NCI-H2171 (cell line): Measurements from ENCODE around the gene FHIT.

Source experiments
- DNase-seq: peaks from one replicate; lab custom pipeline; 2025; lab: John Stamatoyannopoulos, UW

Gene FHIT

DNA sequence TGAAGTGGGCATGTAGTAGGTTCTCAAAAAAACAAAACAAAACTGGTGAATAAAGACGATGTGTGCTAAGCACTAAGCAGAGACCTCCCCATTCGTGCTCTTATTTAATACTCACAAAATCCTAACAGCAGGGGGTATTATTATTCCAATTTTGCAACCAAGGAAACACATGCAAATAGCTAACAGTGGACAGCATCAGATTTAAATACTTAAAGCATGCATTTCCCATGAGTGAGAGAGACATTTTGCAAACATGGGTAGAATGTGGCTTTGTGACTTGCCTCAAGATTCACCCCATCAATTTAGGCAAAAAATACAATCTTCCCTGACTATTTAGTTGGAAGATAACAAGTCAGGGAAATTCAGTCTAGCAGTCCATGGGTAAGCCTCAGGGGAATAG lies 1255.2 kb downstream of the FHIT start:
- no peak for DNase-seq

- DNase-seq: no peak
Measured at GRCh38 chr3:59995563-59995962, 1255.7 kb downstream of the FHIT start.

DNA sequence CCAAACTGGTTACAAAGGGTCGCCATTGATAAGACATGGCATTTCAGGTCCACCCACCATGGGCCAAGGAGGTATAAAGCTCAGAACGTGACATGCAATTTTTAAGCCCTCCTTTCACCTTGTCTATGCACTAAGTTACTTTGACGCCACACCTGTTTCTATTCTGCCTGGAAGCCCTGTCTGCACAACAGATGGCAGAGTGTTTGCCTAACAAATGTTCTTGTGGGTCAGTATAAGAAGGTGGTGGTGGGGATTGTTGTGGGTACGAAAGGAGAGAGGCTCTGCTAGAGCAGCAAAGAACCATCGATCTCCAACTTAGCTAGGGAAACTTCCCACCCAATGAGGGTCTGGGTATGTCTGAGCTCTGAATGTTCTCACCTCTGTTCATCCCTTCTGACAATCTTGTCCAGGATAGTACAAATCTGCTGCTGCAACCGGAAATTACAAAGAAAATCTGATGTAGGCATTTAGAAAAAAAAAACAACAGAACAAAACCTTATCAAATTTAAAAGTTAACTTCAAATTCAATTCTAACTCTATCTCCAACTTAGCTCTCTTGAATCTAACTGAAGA lies 1256.4 kb downstream of the FHIT start:
- no peak for DNase-seq

DNA sequence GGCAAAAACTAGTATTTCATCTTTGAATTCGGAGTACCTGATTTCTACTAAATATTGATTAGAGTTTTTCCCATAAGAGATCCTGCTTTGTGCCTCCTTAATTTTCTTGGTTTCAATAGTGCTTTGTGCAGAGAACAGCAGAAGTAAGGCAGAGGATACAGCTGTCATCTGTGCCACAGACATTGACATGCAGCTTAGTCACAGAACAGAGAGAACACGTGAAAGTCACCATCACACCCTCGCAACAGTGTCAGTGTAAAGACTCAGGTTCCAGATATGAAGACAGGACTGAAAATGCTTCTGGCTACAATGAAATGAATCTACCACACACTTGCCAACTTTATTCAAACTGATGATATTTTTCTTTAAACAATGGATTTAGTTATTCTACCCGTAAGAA lies 1258.7 kb downstream of the FHIT start:
- DNase-seq: no peak

GRCh38 chr3:59990915-59991314 lies 1260.3 kb downstream of the FHIT start:
- no peak for DNase-seq

GRCh38 chr3:59982510-59982909 lies 1268.7 kb downstream of the FHIT start:
- DNase-seq: no peak

DNA sequence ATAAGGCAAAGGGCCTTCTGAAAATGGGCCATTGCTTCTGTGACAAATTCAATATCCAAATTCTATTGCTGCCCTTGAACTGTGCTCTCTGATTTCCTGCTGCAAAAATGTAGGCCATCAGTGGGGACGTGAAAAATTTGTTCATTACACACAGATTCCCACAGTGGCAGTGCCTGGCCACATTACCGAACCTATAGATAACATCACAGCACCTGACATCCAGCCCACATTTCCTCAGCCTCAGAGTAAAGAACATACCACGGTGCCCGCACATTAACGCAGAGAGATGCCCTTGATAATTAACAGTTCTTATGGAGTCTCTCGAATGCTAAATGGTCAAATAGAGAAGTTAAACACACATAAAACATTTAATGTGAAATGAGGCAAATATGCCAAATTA lies 1269.9 kb downstream of the FHIT start:
- no peak for DNase-seq

DNA sequence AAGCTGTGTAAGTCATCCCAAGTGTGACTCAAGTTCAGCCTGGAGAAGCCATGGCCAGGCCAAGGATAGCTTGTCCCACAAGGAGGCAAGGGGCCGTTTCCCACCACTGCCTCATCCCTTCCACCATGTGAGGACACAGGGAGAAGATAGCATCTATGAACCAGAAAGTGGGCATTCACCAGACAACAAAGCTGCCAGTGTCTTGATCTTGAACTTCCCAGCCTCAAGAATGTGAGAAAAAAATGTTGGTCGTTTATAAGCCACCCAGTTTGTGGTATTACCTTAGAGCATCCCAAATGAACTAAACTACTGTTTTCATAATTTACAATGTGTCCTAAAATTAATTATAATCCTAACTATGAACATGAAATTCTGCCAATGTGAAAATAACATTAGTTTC lies 1270.7 kb downstream of the FHIT start:
- no peak for DNase-seq

- no peak for DNase-seq
Measured at GRCh38 chr3:59979542-59979941, 1271.7 kb downstream of the FHIT start.

DNA sequence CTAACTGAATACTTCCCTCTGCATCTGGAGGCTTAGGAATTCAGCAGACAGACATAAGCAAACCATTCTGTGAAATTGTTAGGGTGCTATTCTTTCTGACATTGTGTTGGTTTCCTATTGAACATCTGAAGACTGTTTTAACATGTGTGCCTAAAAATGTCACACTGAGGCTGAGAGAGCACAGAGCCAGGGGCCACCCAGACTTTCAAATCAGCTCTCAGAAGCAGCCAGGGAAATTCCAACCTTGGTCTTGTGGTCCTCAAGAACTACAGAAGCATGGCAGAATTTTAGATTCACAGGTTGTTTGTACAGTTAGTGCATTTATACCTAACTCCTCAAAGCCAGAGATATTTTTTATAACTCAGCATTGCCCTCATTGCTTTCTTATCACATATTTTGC lies 1272.3 kb downstream of the FHIT start:
- no peak for DNase-seq

DNA sequence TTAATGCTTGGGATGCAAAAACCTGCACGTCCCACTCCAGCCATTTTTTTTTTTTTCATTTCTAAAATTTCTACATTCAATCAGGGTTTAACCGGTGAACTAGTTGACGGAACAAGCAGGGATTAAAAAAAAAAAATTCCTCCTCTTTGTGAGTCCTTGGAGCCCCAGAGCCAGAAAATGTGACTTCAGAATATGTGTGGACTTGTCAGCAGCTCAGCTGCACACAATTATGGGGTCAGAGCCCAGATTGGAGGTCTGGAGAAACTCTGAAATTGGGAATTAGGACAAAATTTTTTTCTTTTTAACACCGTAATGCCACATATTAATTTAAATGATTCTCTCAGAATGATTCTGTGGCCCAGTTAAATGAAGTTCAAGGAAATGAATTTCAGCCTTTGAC lies 1280.5 kb downstream of the FHIT start:
- no peak for DNase-seq

DNA sequence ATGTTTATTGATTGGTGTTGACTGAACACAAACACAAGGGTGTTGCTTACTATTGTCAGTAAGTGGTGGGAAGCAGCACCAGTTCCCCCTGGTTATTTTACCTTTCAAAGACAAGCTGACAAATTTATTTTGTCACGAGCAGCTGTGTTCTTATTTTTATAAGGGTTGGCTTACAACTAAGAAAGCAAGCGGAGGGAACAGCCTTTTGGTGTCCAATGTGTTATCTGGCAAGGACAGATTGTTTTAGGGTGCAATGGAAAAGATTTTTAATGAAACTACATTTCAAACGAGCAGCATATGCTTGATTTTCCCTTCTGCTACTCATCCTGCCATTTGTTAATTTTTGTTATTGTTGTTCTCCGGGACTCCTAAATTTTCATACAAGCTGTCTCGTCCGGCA lies 1280.9 kb downstream of the FHIT start:
- peak; percentile 48 for DNase-seq

DNA sequence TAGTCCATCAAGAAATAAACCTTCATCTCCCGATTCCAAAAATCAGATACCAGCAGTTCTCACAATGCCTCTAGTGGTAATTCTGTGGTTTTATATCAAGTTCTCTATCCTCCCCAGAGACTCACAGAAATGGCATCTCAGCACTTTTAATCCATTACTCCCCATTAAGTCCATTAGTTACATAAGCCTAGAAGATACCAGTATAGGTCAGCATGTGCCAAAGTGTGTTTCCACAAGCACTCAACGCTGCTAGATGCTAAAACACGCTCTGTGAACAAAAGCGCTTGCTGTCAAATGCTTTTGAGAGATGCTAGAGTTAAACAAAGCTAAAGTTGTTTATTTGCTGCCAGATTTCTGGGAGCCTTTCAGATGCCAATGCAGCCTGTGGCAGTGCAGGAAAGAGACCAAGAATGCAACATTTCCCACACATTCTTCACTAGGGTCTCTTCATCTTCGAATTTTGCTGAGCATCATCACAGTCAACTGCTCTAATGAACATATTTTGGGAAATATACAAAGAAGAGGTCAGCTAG lies 1282.7 kb downstream of the FHIT start:
- no peak for DNase-seq

DNA sequence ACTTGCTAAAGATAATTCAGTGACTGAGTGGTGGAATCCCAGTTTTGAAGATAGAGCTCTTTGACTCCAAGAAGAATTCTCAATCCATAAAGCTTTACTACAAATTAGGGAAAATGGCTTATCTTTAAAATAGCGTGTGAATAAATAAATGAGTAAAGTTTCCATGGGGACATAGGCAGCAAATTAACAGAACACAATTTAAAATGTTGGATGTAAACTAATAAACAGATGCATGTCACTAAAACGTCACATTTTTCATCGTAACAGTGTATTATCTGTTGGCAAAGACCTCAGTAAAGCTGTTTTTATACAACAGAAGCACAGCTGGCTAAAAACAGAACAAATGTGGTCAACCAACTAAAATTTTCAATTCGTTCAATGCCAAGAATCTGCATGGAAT lies 1287.6 kb downstream of the FHIT start:
- no peak for DNase-seq

DNA sequence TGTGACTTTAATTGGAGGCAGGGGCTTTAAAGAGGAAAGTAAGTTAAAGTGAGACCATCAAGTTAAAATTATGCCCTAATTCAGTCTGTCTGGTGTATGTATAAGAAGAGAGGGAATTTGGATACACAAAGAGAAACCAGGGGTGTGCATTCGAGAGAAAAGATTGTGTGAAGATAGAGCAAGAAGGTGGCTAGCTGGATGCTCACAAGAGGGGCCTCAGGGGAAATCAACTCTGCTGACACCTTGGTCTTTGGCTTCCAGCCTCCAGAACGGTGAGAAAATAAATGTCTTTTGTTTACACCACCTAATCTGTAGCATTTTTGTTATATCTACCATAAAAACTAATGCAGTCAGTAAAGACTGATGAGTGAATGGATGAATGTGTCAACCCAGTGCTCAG lies 1294.1 kb downstream of the FHIT start:
- DNase-seq: no peak

DNA sequence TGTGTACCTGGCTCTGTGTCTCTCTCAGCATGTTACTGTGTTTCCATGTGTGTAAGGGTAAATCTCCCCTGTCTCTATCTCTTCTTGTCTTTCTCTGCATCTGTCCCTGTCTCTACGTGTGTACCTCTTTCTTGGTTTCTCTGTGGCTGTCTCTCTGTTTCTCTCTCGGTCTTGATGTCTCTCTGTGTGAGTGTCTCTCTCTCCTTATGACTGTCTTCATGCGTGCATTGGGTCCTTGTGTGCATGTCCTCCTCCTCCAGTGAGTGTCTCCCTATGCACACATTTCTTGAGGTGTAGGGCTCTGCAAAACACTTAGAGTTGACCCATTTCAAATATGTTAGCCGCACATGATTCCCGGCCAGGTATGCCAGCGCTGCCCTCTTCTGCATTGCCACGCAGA lies 1298.1 kb downstream of the FHIT start:
- DNase-seq: no peak

- no peak for DNase-seq
Measured at GRCh38 chr3:59949311-59949710, 1301.9 kb downstream of the FHIT start.

DNA sequence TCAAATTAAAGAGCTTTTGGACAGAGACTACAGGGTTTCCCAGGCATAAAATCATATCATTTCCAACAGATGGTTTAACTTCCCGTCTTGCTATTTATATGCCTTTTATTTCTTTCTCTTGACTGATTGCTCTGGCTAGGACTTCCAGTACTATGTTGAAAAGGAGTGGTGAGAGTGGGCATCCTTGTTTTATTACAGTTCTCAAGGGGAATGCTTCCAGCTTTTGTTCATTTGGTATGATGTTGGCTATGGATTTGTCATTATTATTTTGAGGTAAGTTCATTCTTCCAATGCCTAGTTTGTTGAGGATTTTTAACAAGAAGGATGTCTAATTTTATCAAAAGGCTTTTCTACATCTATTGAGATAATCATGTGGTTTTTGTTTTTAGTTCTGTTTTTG lies 1304.9 kb downstream of the FHIT start:
- DNase-seq: no peak

DNA sequence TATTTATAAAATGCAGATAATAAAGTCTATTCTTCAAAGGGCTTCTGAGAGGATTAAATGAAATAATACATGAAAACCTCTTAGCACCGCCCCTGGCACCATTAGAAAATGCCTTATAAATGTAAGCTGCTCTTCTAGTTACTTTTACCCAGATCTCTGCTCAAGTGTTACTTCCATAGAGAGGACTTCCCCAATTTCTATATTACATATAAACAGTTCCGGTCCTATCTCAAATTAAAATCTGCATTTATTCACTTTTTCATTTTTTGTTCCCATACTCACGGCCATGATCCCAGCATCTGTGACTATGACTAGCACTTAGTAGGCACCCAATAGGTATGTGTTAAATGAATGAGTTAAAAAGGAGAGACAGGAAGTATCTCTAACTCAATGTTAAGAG lies 1310.5 kb downstream of the FHIT start:
- no peak for DNase-seq

DNA sequence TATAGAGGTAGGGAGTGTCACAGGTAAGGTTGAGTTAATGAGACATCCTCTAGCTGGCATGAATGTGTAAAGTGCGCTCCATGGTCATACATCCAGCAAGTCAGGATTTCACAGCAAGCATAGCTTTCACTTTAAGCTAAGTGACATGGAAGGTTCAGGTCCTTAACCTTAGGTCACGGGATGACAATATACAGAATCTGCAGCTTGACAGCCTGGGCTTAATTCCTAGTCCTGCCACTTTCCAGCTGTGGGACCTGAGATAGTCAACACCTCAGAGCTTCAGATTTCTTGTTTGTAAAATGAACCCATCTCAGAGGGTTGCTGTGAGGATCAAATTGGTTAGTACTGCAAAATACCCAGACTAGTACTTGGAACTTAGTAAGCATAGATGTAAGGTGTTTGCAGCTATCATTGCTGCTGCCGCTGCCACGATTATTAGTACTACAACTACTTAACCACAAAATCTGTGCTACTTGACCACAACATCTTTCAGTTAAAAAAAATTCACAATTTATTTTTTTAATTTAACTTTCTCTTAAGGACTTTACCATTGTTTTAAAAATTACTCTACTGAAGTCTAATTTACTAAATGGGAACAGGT lies 1311.3 kb downstream of the FHIT start:
- no peak for DNase-seq

- DNase-seq: no peak
Measured at GRCh38 chr3:59938828-59939227, 1312.4 kb downstream of the FHIT start.

GRCh38 chr3:59937201-59937600 lies 1314.1 kb downstream of the FHIT start:
- DNase-seq: no peak

DNA sequence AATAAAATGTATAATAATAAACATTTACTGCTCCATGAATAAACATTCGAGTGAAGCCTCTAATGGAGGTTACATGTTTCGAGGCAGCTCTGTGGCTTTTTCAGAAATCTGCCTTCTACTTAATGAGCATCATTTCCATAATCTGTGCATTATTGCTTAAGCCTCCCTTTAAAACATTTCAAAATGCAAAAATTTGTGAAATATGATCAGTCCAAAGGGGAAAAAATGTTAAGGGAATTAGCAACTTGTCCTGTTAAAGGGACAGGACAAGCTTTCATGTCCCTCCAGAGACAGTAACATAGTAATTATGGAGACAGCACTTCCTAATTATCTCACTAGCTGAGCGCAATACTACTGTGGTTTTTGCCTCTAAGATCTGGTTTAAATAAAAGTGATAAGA lies 1314.8 kb downstream of the FHIT start:
- DNase-seq: no peak

GRCh38 chr3:59935025-59935424 lies 1316.2 kb downstream of the FHIT start:
- no peak for DNase-seq
